Measurements from ENCODE around the gene FADS3.
A peak's percentile ranks its signal among the peaks of the same experiment; 100 is the strongest.

FADS3 gene

DNA sequence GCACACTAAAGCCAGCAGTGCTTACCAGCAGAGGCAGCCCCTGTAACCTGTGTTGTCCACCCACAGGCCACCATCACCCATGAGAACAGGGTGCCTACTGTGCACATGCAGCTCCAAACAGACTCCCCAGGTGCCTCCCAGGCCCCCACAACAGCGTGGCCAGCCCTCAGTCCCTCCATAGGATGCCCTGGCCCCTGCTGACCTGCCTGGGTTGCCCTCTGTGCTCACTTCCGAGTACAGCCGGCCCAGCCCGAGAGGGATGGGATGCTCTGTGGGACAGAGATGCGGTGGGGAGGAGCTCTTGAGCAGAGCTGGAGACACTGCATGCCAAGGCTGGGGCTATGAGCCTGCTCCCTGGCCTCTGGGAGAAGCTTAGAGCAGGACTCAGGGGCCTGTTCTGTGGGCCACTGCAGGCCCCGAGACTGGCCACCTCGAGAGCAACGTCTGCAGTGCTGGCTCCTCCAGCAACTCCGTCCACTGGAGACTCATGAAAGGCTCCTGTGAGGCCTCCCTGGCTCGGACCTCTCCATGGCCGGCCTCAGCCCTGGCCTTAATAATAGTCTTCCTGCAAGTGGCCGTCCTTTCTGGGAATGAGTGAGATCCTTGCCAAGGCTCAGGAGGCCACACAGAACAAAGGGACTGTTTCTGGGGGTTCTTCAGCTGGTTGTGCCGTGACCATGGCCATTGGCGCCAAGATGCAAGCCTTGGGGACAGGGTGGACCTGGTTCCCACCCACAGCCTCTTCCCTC lies 36.2 kb downstream of the FADS3 start:
- no peak for DNase-seq

DNA sequence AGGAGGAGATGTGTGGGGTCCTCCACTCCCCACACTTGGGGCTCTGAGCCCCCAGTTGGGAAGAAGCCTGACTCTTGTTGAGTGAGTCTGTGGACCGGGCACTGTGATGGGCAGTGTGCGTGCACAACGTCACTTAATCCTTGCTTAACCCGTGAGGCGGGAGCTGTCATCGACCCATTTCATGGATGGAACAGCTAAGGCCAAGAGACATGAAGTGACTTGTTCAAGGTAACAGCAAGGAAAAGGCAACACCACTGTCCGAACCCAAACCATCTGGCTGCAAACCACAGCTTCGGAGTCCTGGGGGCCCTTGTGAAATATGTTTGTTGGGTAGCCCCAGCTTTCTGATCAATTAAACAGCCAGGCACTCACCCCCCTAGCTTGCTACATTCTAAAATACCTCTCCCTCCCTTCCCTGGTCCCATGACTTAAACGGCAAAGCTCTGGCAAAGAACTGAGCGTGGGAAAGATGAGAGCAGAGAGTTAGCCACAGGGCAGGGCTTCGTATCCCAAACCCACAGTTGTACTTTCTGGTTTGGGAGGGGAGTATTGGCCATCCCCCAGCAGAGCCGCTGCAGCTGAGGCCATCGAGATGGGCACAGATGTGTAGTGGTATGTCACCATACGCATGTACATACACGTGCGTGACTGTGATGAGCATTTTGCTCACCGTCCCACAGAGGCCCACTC lies 37.0 kb downstream of the FADS3 start:
- no peak for DNase-seq

DNA sequence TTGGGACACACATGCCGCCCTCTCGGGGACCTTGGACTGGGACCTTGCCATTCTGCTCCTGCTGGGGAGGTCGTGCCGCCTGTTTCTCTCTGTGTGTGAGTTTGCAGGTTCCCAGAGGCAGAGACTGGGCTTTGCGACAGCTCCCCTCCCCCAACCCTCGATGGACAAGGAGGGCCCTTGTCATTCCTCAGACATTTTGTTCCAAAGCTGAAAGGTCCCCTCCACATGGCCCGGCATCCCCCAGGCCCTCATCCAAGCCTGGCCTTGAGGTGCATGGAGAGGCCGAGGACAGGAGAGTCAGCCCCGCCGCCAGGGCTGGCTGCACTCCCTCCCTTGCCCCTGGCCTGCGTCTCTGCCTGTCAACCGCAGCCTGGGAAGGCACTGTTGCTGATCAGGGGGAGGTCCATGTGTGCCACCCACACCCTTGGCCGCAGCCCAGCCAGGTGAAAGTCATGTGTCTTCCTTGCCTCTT lies 37.6 kb downstream of the FADS3 start:
- no peak for DNase-seq

DNA sequence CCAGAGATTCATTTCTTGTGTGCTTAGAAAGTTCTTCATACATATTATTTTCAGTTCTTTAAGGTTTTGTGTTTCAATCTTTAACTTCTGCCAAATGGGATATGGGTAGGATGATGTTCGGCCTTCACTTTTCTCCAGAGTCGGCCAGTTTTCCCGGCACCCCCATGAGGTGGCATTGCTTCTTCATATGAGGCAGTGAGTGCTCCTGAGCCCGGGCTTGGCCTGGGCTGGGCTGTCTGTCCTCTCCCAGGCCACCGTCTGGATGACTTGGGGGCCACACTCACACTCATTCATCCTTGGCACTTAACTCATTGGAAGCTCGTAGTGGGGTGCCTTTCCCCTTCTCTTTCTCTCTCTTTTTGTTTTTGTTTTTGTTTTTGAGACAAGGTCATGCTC lies 39.4 kb downstream of the FADS3 start:
- DNase-seq: no peak

DNA sequence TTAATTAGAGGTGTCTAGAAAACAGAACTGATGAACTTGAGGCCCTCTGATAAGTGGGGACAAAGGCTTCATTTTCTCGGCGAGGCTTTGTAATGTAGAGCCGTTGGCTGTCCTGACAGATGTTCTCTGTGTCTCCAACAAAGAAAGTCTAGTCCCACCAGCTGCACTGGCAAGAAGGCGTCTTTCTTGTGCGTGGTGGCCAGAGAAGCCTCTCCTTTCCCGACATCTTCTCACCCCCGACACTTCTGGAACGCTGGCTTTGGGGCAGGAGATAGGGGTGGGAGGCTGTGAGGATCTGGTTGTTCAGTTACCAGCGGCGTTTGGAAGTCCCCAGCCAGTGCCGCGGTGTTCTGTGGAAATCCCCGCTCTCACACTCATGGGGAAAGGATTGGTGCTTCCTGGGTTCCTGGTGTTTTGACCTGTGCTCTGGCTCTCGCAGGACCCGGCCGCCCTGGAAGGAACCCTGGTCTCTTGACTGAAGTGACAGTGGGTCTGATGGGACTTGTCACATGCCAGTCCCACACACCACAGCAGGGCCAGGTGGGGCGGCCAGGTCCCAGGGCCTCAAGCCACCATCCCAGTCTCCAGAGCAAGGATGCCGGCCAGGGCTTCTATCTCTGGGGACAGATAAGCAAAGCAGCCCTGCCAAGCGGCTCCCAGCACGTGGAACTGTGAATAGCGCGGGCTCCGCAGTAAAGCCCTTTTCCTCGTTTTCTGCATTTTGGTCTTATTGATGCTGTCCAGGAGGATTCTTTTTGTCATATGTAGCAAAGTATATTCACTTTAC lies 40.0 kb downstream of the FADS3 start:
- DNase-seq: no peak

DNA sequence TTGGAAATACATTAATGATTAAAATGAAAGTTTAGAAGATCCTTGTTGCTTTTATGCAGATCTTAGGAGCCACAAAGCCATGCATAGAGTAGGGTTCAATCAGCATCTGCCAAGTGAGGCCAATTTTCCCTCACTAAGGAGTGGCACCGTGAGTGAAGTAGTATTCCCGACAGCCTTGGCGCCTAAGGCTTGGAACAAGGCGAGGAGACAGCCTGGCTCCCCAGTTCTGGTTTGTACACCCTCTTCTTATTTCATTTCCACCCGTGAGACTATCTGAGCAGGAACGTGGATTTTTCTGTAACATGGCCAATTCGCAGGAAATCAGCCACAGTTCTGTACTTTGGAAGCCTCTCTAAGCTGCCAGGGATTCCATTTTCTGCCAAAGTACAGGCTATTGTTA lies 40.7 kb downstream of the FADS3 start:
- DNase-seq: no peak

DNA sequence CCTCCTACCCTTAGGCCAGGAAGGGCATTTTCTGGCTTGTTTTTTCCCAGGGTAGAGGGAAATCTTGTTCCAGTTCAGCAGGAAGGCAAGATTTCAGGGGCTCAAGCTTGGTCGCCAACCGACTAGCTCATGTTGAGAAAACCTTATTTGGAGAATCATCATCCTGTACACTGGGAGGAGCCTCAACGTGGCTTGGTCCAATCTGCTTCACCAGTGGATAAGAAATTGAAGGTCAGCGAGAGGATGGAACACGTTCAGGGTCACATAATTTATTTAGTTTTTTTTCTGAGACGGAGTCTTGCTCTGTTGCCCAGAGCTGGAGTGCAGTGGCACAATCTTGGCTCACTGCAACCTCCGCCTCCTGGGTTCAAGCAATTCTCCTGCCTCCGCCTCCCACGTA lies 42.7 kb downstream of the FADS3 start:
- no peak for DNase-seq

DNA sequence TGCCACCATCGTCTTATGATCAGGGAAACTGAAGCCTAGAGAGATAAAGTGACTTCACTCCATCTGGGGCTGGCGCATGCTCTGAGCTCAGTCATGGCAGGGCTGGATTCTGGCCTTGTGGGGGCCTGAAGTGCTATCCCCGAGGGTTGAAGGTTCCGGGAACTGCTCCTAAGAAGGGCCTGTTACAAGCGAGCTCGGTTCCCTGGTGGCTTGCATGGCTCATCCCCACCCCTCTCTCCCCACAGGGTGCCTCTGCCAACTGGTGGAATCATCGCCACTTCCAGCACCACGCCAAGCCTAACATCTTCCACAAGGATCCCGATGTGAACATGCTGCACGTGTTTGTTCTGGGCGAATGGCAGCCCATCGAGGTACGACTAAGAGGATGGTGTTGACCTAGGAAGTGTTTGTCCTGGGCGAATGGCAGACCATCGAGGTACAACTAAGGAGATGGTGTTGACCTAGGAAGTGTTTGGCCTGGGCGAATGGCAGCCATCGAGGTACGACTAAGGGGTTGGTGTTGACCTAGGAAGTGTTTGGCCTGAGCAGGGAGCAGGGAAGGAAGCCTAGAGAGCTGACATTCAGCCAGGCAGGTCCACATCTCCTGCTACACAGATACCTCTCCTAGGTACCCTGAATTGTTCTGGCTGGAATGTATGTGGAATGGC lies 43.3 kb downstream of the FADS3 start:
- no peak for DNase-seq

DNA sequence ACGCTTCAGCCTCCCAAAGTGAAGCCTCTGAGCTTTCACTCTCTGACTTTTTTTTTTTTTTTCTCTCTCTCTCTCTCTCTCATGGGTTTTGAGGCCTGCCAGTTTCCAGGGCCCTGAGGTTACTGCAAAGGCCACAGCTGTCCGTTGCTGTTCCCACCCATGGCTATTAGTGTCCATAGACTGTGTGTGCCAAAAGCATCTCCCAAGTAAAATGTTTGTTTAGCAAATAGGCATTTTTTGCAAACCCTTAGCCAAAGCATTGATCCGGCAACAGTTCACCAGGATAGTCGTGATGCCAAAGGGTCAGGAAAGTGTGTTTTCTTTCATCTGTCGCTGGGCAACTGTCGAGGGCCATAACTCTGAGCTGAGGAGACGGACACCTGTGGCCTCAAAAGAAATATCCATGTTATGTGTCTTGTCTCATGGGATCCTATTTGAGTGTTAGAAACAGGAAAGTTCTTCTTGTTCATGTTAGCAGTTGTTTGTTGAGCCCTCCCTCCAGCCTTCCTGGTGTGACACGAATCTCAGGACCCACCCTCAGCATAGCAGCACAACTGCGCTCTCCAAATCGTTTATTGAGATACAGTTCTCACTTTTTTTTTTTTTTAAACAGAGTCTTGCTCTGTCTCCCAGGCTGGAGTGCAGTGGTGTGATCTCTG lies 44.9 kb downstream of the FADS3 start:
- no peak for DNase-seq

DNA sequence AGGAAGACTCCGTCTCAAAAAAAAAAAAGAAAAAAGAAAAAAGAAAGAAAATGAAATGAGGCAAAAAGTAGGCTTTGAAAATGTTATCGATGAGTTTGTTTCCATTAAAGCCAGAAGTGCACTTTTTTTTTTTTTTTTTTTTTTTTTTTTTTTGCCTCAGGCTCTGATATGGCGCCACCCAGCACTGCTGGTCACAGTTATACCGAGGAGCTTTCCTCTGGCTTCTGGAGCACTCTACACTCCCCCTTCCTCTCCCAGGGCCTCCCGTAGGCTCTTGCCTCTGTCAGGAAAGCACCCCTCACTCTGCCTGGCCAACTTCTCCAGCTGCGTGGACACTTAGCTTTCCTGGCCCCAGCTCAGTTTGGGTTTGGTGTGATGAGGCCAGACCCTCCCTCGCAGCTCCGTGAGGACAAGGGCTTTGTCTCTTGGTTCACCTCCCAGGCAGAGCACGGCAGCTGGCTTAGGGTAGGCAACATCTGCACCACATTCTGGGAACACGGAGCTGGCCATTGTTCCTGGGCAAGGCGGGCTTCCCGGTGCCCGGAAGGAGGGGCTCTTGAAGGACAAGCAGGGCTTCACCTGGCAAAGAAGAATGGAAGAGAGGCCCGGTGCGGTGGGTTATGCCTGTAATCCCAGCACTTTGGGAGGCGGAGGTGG lies 46.3 kb downstream of the FADS3 start:
- DNase-seq: no peak

DNA sequence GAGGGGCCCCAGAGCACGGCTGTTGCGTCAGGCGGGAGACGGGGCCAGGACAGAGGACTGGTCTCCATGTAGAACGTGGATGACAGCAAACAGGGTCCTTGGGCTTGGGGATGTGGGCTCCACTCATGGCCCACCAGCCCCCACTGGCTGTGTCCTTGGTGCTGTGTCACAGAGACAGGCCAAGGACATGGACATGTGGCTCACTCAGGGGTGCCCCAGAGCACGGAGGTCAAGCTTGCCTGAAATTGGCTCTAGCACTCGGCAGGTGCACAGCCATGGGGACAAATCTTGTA lies 48.9 kb downstream of the FADS3 start:
- DNase-seq: no peak

DNA sequence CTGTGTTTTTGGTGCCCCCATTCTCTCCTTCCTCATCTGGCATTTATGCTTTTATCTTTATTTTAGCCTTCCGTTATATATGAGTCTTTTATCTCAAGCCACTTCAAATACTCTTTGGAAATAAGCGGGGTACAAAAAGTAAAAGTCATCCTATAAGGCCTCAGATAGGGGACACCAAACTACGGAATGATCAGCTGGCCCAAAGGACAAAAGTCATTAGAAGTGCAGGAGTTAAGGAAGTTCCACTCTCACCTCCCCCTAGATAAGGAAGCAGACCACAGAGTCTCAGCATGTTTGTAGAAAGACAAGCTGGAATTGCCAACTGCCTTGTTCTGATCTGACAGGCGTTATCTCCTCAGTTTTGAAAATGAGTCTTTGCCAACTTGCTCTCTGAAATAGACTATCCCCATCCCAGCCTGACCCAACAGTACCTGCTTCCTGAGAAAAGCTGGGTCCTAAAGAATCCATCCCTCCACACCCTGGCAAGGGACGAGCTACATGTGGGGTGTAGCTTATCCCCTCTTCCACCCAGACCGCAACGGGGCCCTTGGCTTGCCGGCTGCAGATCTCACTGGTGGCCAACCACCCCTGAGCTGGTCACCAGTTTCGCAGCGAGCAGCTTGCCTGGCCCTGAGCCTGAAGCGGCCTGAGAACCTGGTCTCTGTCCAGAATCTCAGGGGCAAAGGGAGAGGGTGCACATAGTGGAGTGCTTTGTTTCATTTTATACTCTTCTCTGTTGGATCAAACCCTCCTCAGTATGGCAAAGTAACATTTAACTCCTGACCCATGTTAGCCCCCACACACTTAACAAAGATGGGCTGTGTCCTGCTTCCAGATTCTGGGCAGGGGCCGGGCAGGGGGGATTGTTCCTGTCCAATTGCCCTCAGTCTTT lies 49.5 kb downstream of the FADS3 start:
- DNase-seq: no peak

DNA sequence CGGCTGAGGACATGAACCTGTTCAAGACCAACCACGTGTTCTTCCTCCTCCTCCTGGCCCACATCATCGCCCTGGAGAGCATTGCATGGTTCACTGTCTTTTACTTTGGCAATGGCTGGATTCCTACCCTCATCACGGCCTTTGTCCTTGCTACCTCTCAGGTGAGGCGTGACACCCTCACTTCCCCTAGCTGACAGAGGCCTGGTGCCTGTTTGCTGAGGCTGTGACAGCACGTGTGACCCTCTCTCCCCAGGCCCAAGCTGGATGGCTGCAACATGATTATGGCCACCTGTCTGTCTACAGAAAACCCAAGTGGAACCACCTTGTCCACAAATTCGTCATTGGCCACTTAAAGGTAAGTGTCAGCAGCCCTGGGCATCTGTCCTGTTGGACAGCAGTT lies 51.0 kb downstream of the FADS3 start:
- no peak for DNase-seq

DNA sequence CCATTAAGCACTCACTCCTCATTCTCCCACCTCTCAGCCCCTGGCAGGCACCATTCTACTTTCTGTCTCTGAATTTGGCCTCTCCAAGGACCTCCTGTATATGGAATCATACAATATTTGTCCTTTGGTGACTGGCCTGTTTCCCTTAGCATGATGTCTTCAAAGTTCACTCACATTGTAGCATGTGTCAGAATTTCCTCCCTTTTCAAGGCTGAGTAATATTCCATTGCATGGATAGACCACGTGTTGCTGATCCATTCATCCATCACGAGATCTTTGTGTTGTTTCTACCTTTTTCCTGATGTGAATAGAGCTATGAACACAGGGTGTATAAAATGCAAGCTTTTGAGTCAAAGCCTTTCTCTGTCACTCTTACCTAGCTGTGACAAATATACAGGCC lies 51.6 kb downstream of the FADS3 start:
- DNase-seq: no peak

DNA sequence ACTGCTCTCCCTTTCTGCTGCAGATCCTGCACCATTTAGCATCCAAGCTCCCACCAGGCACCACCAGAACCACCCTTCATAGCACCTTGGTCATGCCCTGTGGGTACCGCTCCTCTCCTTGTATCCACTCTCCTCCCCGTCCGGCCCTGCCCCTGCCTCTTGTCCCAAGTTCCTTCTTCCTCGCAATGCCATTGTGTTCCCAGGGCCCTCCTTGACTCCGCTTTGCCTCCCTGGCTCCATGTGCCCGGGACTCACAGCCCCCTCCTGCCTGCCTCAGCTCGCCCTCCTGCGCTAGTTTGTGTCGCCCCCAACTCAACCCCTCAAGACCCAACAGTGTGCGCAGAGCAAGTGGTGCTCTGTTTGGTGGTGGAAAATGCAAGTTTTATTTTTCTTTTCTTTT lies 52.4 kb downstream of the FADS3 start:
- no peak for DNase-seq

DNA sequence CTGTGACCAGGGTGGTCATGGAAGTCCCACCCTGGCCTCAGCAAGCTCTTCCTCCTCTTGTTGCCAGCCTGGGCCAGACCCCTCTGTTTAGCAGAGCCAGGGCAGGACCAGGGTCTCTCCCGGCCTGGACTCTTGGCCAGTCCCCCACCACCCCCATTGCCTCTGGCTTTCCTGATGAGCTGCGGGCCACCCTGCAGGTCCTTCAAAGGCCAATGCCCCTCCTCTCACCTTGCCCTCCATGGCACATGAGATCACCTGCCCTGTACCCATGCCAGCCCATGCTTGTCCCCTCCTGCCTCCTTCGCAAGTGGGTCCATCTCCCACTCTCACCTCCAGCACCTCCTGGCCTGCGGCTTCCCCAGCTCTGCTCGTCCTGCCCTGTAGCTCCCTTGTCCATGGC lies 52.8 kb downstream of the FADS3 start:
- DNase-seq: no peak

DNA sequence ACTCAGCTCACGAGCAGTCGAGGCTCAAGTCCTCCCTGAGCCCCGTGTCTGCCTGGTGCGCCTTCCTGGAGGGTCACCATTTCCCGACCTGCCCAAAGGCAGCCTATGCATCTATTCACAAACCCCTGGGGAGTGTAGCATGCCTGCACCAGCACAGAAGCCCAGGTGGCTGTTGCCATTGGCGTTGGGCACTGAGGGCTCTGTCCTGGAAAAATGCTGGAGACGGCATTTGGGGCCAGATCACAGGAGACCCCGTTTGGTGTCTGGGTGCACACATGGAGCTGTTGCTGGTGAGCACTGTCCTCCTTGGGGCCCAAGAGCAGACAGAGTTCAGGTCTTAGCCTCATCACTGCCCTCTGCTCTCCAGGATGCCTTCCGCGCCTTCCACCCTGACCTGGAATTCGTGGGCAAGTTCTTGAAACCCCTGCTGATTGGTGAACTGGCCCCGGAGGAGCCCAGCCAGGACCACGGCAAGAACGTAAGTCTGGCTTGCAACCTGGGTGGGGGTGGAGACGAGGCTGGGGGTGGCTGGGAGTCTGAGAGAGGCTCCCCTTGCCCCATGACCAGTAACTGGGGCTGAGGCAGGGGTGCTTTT lies 53.8 kb downstream of the FADS3 start:
- no peak for DNase-seq

DNA sequence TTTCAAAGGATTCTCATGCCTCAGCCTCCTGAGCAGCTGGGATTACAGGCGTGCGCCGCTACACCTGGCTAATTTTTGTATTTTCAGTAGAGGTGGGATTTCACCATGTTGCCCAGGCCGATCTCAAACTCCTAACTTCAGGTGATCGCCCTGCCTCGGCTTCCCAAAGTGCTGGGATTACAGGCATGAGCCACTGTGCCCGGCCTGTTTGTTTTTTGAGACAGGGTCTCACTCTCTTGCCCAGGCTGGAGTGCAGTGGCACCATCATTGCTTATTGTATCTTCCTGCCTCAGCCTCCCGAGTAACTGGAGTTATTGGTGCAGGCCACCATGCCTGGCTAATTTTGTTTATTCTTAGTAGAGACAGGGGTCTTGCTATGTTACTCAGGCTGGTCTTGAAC lies 55.2 kb downstream of the FADS3 start:
- no peak for DNase-seq

DNA sequence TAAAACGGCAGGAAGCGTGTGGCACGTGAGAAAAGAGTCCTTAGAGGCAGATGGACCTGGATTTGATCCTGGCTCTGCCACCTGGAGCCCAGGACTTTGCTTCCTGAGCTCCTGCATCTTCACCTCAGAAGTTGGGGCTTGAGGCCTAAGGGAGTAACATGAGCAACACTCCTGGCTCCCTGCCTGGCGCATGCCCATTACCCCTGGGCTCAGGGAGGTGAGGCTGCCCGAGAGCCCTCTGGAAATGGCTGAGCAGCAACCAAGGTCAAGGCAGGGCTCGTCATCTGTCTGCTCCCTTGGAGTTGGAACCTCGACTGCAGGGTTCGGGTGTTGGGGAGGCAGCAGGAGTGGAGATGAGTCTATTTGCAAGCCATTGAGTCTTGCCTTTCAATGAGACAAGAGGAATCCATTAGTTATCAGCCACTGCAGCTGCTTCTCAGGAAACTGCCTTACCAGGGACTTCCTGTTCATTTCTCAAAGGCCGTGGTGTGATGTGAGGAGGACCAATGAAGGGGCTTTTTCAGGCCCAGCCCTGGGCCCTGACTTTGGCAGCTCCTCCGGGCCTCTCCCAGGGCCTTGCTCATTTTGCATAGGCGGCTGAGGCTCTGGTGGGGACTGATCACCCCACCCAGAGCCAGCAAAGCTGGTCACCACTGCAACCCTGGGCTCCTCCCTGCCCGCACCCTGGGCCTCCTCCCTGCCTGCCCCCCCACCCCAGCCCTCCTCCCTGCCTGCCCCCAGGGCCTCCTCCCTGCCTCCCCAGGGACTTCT lies 56.9 kb downstream of the FADS3 start:
- peak; percentile 73 for DNase-seq

DNA sequence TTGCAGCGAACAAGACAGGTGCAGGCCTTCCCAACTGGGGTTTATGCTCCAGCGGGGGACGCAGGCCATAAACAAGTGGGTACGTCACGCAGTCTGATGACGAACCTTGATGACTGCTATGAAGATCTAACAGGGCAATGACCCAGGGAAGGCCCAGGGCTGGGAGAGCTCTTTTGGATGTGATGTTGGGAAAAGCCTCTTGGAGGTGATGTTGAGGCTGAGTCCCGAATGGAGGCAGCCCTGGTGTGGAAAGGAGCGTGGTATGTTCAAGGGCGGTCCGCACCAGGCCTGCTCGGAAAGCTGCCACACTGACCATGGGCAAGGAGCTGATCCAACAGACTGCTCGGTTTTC lies 57.4 kb downstream of the FADS3 start:
- no peak for DNase-seq
